HG03469 (cell line): Measurements from ENCODE around the gene ATF6B.
"Not testable (repeated sequence)": the region's sequence is repeated elsewhere in the genome, so short reads cannot be mapped to it uniquely, and the experiment has no call there.

Experiments used
- ATAC-seq: cut with Tn5 transposase; IDR thresholded peaks from one replicate; pipeline ENCODE4 v1.9.1; 2021; ENCODE audit warnings: mild to moderate bottlenecking, moderate library complexity, moderate number of reproducible peaks; ENCODE audit not compliant: unreplicated experiment

ATF6B gene

GRCh38 chr6:32108727-32109113 lies 19.3 kb downstream of the ATF6B start:
- ATAC-seq = no peak

DNA sequence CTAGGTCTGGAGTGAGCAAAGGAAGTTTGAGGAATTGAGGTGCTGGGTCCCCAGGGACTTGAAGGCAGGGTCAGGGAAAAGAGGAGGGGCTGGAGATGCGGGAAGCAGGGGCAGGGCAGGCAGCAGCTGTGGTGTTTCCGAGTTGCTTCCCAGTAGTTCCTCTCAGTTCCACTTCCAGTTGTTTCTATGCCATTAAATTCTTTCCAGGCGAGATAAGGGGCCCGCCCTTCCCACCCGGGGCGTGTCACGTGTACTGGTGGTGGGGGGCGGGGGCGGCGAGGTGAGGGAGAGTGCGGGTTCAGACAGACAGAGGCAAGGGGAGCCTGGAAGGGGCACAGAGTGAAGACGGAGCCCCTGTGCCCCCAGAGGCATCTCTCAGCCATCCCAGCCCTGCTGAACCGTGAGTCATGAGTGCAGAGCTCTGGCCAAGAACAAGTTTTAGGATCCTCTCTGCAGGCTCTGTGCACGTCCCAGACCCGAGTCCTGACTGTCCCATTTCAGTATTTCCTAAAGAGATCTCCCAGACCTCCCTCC lies 19.9 kb downstream of the ATF6B start:
- ATAC-seq = no peak

DNA sequence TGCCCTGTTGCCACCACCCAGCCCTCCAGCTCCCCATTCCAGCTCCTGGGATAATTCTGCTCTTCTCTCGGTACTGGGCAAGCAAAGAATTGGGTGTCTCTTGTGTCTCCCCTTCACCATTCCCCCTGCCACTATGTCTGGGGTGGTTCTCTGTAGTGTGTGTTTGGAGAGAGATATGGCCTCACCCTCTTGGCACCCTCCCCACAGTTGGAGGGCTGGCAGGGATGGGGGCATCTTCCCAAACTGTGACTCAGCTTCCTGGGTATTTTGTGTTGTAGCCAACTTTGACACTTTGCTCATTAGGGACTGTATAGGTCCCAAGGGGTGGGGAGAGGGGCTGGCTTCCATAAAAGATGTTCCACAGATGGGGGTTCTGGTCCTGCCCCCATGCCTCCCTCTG lies 20.6 kb downstream of the ATF6B start:
- ATAC-seq = no peak

DNA sequence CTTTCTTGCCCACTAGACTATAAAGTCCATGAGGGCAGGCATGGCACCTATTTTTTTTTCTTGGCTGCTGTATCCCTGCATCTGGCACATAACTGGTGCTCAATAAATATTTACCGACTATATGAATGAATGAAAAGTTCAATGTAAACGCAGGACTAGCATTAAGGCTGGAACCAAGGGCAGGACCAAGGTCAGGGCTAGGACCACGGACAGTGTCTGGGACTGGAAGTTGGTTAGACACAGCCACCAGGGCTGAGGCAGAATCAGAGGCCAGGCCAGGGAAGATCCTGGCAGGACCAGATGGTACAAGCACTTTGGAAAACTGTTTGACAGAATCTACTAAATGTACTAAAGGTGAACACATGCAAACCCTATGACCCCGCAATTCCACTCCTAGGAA lies 22.6 kb downstream of the ATF6B start:
- ATAC-seq = no peak

DNA sequence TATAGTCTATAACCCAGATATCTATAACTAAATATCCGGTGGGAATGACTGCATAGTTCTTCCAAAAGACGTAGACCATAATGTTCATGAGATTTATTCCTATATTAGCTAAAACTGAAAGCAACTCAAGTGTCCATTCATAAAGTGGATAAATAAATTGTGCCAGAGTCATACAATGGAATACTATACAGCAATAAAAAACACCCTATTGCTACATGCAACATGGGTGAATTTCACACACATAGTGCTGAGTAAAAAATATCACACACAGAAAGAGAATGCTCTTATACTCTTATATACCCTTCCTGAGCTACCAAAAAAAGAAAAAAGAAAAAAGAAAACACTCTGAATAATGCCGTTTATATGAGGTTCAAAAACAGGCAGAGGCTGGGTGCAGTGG lies 25.8 kb downstream of the ATF6B start:
- no peak for ATAC-seq

GRCh38 chr6:32100251-32100650 lies 27.8 kb downstream of the ATF6B start:
- not testable (repeated sequence) for ATAC-seq

GRCh38 chr6:32097364-32097763 lies 30.7 kb downstream of the ATF6B start:
- ATAC-seq = no peak

DNA sequence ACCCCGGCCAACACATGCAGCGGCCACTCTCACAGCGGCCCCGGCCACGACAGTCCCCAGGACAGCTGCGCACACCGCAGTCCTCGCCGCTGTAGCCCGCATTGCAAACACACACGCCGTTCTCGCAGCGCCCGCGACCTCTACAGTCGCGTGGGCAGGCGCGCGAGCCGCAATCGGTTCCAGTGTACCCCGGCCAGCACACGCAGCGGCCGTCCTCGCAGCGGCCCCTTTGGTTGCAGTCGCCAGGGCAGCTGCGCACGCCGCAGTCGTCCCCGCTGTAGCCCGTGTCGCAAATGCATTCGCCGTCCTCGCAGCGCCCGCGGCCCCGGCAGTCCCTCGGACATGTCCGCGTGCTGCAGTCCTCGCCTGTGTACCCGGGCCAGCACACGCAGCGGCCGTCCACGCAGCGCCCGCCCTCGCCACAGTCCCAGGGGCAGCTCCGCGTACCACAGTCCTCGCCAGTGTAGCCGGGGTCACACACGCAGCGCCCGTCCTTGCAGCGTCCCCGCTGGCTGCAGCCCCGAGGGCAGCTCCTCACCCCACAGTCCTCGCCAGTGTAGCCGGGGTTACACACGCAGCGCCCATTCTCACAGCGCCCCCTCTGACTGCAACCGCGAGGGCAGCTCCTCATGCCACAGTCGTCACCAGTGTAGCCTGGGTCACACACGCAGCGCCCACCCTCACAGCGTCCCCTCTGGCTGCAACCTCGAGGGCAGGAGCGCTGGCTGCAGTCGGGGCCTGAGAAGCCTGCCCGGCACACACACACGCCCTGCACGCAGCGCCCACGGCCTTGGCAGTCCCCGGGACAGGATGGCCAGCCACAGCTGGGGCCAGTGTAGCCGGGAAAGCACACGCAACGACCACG lies 31.4 kb downstream of the ATF6B start:
- no peak for ATAC-seq

- ATAC-seq = no peak
Observed at GRCh38 chr6:32096087-32096393, 32.0 kb downstream of the ATF6B start.

GRCh38 chr6:32095338-32096086 lies 32.5 kb downstream of the ATF6B start:
- no peak for ATAC-seq

DNA sequence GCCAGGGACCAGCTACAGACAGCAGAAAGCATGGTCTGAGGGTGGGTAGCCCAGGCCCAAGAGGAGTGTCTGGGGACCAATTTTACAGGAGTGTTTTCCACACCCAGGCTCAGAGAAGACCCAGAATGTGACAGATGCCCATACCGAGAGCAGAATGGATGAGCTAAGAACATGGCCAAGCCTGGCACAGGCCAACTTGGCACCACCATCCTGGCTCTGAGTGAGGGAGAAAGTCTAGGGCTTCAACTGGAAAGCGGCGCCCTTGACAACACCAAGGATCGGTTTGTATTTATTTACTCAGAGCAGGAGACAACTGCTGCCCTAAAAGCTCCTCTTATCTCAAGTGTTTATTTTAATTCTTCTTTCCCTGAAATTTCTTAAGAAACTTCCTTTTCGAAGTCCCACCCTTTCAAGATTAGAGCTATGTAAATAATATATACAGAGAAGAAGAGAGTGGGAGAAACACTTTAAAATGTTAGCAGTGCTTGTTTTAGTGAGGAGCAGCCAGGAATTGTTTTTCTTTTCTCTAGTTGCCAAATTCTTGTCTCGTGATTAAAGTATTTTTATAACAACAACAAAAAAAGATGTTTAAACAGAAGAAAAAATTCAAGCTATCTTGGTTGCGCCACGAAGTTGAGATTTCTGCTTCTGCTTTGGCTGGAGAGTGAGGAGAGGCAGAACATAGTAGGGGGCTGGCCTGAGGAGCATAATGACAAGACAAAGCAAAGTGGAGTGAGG lies 35.1 kb downstream of the ATF6B start:
- ATAC-seq = no peak

DNA sequence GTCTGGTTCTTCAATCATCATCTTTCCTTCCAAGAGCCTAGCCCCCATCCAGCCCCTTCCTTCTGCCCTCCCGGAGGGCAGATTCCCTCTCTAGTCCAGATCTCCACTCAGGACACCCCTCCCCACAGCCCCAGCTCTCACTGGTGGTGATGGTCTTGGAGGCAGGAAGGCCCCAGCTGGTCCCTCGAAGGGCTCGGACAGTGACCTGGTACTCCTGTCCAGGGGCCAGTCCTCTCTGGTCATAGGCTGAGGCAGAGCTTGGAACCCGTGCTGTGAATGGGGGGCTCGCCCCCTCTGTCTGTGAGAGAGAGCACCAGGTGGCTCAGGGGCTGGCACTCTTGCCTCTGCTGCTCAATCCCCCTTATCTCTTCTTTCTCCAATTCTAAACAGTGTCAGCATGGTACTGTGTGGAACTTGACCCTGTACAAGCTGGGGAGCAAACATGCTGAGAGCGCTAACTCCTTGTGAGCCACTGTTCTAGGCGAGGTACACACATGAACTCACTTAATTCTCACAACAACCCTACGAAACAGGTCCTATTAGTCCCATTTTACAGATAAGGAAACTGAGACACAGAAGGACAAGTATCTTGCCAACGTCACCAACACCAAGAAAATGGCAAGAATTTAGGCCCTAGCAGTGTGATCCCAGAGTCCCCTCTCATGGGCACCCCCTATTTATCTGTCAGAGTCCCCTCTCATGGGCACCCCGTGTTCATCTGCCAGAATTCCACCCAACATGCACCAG lies 38.8 kb downstream of the ATF6B start:
- no peak for ATAC-seq

DNA sequence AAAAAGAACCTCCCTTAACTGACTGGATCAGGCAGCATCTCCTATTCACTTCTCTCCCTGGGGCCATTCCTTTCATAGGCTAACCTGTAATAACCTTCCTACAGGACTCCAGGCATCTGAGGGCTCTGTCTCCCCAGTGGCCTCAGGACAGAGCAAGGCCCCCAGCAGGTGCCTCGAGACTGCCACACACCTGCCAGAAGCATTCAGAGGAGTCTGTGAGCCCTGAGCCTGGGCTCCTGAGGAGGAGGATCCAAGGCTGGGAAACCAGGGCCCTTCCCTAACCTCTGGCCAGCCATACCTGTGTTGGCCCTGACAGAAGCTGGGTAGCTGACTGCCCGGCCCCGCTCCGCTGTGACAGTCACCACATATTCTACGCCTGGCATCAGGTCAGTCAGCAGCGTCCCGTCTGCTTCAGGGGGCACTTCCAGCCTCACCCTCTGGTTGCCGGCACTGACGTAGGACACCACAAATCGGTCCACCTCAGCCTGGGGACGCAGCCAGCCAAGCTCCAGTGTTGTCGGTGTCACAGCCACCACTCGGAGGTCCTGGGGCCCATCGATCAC lies 39.5 kb downstream of the ATF6B start:
- no peak for ATAC-seq

DNA sequence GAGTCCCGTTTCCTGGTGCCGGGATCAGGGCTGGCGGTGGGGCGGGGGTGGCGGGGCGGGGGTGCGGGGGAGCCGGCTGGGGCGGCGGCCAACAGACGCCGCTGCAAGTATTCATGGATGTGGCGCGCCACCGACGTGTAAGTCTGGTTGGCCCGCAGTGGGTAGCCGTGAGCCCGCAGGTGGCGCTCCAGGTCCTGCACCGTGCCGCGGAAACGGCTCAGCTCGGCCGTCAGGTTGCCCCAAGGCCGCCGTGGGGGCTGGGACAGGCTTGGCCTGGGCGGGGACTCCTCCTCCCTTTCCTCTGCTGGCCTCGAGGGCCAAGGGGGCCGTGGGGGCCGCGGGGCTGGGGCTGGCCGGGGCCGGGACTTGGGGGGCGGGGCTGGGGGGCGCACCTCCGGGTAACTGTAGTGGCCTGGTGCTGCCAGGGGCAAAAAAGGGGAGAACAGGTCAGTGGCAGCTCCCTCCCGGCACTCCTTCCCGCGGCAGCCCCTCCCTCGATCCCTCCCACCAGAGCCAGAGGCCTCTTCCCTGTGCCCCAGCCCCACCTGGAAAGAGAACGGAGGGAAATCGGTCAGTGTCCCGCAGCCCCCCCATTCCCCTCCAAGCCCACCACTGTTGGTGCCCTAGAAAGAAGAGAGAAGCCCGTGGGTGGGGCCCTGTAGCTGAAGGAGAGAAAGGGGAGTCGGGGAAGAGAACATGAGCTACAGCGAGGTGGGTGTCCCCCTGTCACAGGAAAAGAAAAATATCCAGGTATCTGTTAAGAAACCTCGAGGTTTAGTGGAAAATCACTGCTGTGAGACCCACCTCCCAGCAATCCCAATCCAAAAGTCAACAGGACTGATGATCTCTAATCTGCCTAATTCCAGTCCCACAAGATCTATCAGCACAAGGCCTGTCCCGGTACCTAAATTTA lies 40.2 kb downstream of the ATF6B start:
- ATAC-seq = no peak

DNA sequence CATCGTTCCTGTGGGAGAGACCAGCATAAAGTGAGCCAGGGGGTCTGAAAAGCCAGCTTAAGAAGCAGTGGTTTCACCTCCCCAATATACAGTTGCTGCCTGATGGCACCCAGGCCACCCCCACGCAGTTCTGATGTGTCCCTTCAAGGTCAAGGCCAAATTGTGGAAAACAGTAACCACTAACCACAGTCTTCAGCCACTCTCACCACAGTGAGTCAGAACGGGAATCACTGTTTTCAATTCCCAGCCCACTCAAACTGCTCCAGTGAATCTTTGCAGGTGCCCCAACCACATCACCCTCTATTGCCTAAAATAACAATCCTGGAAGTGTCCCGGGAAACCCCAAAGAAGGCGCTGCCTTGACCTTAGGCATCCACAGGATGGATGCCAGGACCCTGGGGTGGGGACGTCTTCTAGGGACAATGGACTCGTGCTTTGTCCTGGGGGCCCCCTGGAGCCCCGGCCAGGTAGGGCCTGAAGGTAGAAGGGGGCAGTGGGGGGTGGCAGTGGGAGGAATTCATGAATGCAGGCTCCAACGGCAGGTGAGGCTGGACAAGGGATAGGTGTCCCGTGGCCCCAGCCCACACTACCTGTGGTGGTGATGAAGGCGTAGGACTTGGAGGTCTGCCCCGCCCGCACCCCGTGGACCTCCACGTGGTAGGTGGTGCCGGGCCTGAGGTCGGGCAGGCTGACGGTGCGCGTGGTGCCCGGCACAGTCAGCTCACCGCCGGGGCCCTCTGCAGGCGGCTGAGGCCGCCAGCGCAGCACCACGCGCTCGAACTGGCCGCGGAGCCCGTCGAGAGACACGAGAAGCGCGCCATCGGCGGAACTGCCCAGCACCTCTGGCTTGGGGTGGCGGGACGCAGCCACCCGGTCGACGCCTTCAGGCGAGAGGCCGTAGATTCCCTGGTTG lies 41.1 kb downstream of the ATF6B start:
- no peak for ATAC-seq

- no peak for ATAC-seq
Observed at GRCh38 chr6:32085759-32086459, 42.1 kb downstream of the ATF6B start.

- no peak for ATAC-seq
Observed at GRCh38 chr6:32084780-32085179, 43.3 kb downstream of the ATF6B start.
